ENCODE measurements around the gene MAP3K5. TPM values are rescaled to one million over a fixed set of nuclear protein-coding genes. Genes with fewer than 3 reads are reported as not detected.

MAP3K5 gene
- total and polyA plus RNA-seq, 9 donors, result 37.0 to 217 (median 80.2) TPM

- TF ChIP-seq POLR2A (IDR thresholded peaks at IDR 0.05) (no peak), EP300 (IDR thresholded peaks at IDR 0.05) (no peak), CTCF (IDR thresholded peaks at IDR 0.05) (no peak)
- Histone ChIP-seq H3K27ac (no peak overlapping the region), H3K27me3 (no peaks in the 10 kb centered on the region), H3K36me3 (no peaks in the 10 kb centered on the region), H3K4me3 (no peak overlapping the region), H3K4me1 (ENCODE audit: insufficient read depth) (no peaks in the 10 kb centered on the region), H3K9me3 (no peaks in the 10 kb centered on the region)
- DNase-seq, result no peak
- 90 to 96% (median 92%) methylated on average over 2 of the region's 2 CpGs for WGBS, 3 donors
- intact Hi-C loops (cut with DNase I), result no loop called here
Measured at GRCh38 chr6:136618086-136618485, 174.2 kb downstream of the MAP3K5 start.

- no peak for TF ChIP-seq POLR2A (IDR thresholded peaks at IDR 0.05)
- TF ChIP-seq EP300 (IDR thresholded peaks at IDR 0.05), result no peak
- no peak for TF ChIP-seq CTCF (IDR thresholded peaks at IDR 0.05)
- Histone ChIP-seq H3K36me3 (no peaks in the 10 kb centered on the region), H3K4me1 (ENCODE audit: insufficient read depth) (no peaks in the 10 kb centered on the region), H3K27me3 (no peaks in the 10 kb centered on the region), H3K4me3 (no peak overlapping the region), H3K27ac (no peak overlapping the region), H3K9me3 (no peaks in the 10 kb centered on the region)
- intact Hi-C loops (cut with DNase I), result no loop called here
- 98% methylated on average over 3 of the region's 3 CpGs for WGBS, 3 donors
- no peak for DNase-seq
Measured at GRCh38 chr6:136616527-136616926, 175.8 kb downstream of the MAP3K5 start.

DNA sequence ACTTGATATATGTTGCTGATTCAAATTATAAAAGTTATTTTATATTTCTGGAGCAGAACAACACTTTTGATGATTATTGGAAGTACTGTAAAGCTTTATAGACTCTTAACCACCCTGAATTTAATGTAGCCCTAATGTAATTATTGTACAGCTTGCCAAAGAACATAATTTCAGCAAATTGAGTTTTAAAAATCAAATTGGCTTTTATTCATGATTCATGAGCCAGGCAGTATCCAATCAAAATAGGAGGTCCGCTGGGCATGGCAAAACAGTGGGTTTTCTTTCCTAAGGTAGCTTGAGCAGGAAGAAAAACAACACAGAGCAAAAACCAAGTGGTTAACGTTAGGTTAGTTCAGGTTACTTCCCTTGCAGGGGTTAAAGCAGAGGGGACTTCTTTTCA lies 177.3 kb downstream of the MAP3K5 start:
- Histone ChIP-seq H3K36me3 (no peaks in the 10 kb centered on the region), H3K27me3 (no peaks in the 10 kb centered on the region), H3K4me1 (ENCODE audit: insufficient read depth) (no peaks in the 10 kb centered on the region), H3K4me3 (no peak overlapping the region), H3K9me3 (no peaks in the 10 kb centered on the region), H3K27ac (no peak overlapping the region)
- TF ChIP-seq POLR2A (IDR thresholded peaks at IDR 0.05), result no peak
- TF ChIP-seq CTCF (IDR thresholded peaks at IDR 0.05), result no peak
- DNase-seq, result no peak
- 80 to 89% (median 84%) methylated on average over 2 of the region's 2 CpGs for WGBS, 3 donors
- intact Hi-C loops (cut with DNase I), result no loop called here

GRCh38 chr6:136614350-136614749 lies 177.9 kb downstream of the MAP3K5 start:
- Histone ChIP-seq H3K36me3 (no peaks in the 10 kb centered on the region), H3K9me3 (no peaks in the 10 kb centered on the region), H3K27me3 (no peaks in the 10 kb centered on the region), H3K4me3 (no peak overlapping the region), H3K27ac (no peak overlapping the region), H3K4me1 (ENCODE audit: insufficient read depth) (peaks cover 2% of the 10 kb centered on the region)
- DNase-seq, result no peak
- intact Hi-C loops (cut with DNase I), result no loop called here
- no peak for TF ChIP-seq EP300 (IDR thresholded peaks at IDR 0.05)
- no peak for TF ChIP-seq POLR2A (IDR thresholded peaks at IDR 0.05)
- TF ChIP-seq CTCF (IDR thresholded peaks at IDR 0.05), result no peak
- 95 to 97% (median 97%) methylated on average over 1 of the region's 1 CpG for WGBS, 3 donors

- H3K4me3 ChIP-seq, result no peak overlapping the region
- H3K27ac ChIP-seq, result no peak overlapping the region
- DNase-seq, result no peak
- no peaks in the 10 kb centered on the region for H3K36me3 ChIP-seq
- 79 to 95% (median 95%) methylated on average over 3 of the region's 3 CpGs for WGBS, 3 donors
- TF ChIP-seq EP300 (IDR thresholded peaks at IDR 0.05) (no peak), CTCF (IDR thresholded peaks at IDR 0.05) (no peak), POLR2A (IDR thresholded peaks at IDR 0.05) (no peak)
- H3K9me3 ChIP-seq, result no peaks in the 10 kb centered on the region
- peaks cover 4% of the 10 kb centered on the region for H3K4me1 ChIP-seq (ENCODE audit: insufficient read depth)
- no peaks in the 10 kb centered on the region for H3K27me3 ChIP-seq
- intact Hi-C loops (cut with DNase I), result no loop called here
Measured at GRCh38 chr6:136613477-136613876, 178.8 kb downstream of the MAP3K5 start.
